Epithelial cell of proximal tubule (primary cell): ENCODE data around the gene ASS1. TPM values are rescaled to one million over a fixed set of nuclear protein-coding genes. Genes with fewer than 3 reads are reported as not detected.

Source experiments
- DNase-seq: peaks from one replicate; pipeline ENCODE4 v3.0.0-alpha.2; 2011; ENCODE audit warnings: low read depth
- H3K4me3 ChIP-seq: 2 replicates; pipeline ENCODE4 v1.5.1; 2011; ENCODE audit warnings: low read depth, mild to moderate bottlenecking, low read length
- total RNA-seq: library from RNA; depleted of rRNA; stranded (reverse); fragments of >200 nt; gene quantifications from 2 replicates; pipeline ENCODE4 v1.2.3, GENCODE V29; 2015
- TF ChIP-seq, protein P1 (sequence below): conservative IDR thresholded peaks from 2 replicates; pipeline ENCODE4 v1.5.1; 2012; ENCODE audit warnings: low read depth, mild to moderate bottlenecking, low read length

Gene ASS1
- total RNA-seq, 1 donor from 2014 or later: 9.4 TPM

DNA sequence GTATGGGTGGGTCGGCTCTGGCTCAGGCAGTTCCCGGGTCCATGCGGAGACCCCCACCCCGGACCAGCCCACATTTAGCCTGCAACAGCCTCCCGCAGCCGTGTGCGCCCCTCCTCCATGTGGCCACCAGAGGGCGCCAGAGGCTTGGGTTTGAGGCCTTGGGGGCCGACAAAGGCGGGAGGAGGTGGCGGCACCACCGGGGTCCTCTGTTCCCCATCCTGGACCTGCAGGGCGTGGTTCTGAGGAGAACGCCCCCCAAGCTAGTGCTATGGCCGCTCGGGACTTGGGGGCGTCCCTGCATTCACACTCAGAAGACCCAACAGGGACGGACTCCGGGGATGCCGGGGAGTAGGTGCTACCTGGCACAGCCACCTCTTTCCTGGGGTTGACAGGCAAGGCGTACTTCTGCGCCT, 16.5 kb downstream of the ASS1 start:
- DNase-seq: no peak
- TF ChIP-seq, protein P1, sequence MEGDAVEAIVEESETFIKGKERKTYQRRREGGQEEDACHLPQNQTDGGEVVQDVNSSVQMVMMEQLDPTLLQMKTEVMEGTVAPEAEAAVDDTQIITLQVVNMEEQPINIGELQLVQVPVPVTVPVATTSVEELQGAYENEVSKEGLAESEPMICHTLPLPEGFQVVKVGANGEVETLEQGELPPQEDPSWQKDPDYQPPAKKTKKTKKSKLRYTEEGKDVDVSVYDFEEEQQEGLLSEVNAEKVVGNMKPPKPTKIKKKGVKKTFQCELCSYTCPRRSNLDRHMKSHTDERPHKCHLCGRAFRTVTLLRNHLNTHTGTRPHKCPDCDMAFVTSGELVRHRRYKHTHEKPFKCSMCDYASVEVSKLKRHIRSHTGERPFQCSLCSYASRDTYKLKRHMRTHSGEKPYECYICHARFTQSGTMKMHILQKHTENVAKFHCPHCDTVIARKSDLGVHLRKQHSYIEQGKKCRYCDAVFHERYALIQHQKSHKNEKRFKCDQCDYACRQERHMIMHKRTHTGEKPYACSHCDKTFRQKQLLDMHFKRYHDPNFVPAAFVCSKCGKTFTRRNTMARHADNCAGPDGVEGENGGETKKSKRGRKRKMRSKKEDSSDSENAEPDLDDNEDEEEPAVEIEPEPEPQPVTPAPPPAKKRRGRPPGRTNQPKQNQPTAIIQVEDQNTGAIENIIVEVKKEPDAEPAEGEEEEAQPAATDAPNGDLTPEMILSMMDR: peak; percentile 77
- no peak overlapping the region for H3K4me3 ChIP-seq

DNA sequence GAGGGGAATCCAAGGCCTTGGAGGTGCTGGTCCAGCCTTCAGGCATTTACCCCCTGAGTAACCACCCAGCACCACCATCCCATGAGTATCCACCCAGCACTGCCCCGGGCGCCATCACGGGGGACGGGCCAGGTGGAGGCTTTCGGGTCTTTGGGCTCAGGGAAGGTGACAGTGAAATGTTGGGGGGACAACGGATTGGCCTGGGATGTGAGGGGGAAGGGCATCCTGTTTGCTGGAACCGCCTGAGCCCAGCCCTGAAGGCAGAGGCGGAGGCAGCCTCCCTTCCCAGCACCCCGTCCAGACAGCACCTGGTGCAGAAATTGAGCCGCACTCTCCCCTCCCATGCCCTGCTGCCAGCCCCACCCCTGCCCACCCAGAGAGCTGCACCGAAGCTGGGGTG, 17.0 kb downstream of the ASS1 start:
- DNase-seq: no peak
- no peak overlapping the region for H3K4me3 ChIP-seq
- TF ChIP-seq, protein P1: no peak

DNA sequence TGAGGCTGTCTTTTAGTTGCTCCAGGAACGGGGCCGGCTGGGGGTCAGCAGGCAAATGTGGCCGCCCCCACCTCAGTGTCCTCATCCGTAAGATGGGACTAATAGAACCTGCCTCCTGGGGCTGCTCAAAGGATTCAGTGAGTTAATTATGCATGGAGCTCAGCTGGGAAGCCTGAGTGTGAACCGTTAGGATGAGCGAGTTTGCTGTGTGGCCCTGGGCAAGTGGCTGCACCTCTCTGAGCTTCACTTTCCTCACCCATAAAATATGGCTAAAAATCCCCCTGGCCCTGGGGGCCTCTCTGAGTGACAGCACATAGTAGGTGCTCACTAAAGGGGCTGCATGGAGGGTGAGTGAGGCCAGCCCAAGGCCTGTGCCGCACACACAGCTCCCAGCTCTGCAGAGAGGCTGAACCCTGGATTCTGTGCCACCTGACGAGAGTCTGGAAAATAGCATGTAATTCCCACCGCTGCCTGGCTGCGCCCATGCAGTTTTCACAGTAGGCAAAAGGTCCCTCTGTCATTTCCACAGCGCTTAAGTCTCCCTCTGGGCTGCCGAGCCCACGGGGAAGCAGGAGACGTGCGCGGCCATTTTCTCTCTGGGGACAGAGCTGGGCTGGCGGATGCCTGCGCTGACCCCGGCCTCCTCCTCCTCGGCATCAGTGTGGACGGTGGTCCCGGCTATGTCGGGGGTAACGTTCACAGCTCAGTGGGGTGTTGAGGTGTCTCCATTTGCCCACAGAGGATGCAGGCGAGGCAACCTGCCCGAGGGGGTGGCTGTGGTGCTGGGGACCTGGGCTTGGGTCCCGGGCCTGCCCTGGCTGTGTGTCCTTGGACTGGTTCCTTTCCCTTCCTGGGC, 18.2 kb downstream of the ASS1 start:
- no peak for DNase-seq
- TF ChIP-seq, protein P1: no peak
- no peak overlapping the region for H3K4me3 ChIP-seq

DNA sequence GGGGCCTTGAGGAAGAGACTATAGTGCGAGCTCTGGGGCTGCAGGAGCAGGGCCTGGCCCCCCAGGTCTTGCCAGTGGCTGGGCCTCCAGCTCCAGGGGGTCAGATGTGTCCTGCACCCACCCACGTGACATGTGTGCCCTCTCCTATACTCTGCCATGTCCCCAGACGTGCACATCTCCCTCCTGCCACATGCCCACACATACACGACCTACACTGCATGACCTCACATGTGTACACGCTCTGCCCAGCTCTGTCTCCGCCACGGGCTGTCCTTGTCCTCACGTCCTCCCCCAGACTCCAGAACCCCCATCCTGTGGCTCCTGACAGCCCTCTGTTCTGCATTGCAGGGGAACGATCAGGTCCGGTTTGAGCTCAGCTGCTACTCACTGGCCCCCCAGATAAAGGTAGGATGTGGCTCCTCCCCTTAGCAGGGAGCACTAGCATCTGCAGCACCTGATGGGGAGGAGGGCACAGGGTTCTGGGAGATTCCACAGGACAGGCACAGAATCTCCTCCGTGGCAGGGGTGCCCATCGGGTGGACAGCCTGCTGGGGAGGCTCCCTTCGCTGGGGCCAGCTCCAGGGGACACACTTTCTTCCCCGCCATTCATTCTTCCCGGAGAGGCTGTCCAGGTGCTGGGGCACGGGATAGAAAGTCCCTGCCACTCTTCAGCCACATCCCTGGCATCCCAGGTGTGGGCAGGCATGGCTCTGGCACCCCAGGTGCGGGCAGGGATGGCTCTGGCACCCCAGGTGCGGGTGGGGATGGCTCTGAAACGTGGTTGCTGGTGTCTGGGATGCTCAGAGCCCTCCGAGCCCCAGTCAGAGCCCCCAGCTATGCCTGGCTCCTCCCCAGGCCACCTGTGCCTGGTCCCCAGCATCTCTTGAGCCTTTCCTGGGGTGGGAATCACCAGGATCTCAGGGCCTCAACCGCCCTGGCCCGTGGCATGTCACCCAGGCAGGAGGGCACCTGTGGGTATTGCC, 19.3 kb downstream of the ASS1 start:
- TF ChIP-seq, protein P1: no peak
- no peak overlapping the region for H3K4me3 ChIP-seq
- DNase-seq: no peak

DNA sequence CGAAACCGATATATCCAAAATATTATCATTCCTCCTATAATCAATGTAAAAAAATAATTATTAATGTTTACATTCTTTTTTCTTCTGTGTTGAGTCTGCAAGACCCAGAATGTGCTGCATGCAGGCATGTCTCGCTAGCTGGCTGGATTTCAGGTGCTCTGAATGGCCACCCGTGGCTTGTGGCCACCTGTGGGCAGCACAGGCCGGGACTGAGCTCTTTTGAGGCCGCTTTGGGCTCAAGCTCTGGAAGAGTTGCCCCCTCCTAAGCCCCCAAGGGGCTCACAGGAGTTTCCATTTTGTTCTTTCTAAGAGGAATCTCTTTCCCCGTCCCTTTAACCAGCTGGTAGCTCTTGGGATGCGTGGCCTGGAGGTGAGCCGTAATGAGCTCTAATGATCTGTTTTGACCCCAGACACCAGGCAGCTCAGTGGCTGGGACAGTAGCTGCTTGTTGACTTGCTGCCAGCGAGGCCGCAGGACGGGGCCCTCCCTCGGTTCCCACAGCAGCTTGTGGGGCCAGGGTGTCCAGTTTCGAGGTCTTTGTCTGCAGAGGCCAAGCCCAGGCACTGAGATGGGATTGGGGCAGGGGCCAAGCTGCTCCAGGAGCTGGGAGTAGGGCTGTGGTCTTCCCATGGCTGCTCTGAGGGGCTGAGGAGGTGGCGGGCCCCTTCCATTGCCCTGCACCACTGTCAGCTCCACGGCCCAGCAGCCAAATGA, 20.8 kb downstream of the ASS1 start:
- H3K4me3 ChIP-seq: no peak overlapping the region
- no peak for DNase-seq
- TF ChIP-seq, protein P1: peak; percentile 4

DNA sequence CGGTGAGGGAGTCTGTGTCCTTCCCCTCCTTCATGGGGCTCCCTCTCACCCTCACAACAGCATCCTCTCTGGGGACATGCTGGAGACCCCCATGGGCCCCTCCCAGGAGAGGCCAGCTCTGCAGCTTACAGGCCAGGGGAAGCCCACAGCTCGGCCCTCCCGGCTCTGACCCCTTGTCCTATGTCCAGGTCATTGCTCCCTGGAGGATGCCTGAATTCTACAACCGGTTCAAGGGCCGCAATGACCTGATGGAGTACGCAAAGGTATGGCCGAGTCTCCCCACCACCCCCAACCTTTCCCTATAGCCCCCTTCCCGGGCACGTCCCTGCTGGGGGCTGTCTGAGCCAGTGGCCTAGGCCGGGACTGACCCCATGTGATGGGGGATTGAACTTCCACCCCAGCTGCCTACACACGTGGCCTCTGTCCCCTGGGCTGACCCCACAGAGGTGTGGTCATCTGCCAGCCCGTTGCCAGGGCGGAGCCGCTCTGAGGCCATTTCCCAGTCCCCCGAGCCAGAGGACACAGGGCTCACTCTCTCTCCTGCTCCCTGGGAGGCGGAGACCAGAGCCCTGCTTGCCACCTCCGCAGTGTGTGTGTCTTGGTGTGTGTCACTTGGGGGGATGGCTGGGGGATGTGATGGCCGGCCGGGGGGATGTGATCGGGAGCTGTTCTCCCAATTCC, 21.9 kb downstream of the ASS1 start:
- no peak for DNase-seq
- H3K4me3 ChIP-seq: no peak overlapping the region
- TF ChIP-seq, protein P1: no peak
